ENCODE results near the gene TUBA3E.

DNA sequence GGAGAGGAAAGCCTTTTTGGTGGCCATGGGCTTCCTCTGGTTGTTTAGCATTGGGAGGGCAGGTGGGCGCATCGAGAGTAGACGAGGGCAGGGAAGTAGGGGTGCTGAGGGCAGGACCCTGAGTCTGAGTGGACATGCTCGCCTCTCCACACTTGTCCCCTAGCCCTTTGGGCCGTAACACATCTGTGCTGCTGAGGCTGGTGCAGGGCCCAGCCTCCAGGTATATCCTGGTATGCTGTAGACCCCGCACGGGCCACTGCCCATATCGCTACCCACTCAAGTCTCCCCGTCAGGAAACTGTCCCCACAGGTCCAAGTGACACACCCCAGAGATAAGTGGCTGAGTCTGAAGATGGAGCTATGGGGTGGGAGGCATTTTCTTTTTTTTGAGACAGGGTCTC lies 39.6 kb downstream of the TUBA3E start:
- TF ChIP-seq, protein P1, sequence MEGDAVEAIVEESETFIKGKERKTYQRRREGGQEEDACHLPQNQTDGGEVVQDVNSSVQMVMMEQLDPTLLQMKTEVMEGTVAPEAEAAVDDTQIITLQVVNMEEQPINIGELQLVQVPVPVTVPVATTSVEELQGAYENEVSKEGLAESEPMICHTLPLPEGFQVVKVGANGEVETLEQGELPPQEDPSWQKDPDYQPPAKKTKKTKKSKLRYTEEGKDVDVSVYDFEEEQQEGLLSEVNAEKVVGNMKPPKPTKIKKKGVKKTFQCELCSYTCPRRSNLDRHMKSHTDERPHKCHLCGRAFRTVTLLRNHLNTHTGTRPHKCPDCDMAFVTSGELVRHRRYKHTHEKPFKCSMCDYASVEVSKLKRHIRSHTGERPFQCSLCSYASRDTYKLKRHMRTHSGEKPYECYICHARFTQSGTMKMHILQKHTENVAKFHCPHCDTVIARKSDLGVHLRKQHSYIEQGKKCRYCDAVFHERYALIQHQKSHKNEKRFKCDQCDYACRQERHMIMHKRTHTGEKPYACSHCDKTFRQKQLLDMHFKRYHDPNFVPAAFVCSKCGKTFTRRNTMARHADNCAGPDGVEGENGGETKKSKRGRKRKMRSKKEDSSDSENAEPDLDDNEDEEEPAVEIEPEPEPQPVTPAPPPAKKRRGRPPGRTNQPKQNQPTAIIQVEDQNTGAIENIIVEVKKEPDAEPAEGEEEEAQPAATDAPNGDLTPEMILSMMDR (IDR thresholded peaks at IDR 0.05), result no peak
- TF ChIP-seq EP300 (IDR thresholded peaks at IDR 0.05) (no peak), POLR2A (IDR thresholded peaks at IDR 0.05) (no peak), POLR2AphosphoS5 (IDR thresholded peaks at IDR 0.05) (no peak)
